ENCODE measurements around the gene ZNF408. TPM values are rescaled to one million over a fixed set of nuclear protein-coding genes. Genes with fewer than 3 reads are reported as not detected.
A peak's percentile ranks its signal among the peaks of the same experiment; 100 is the strongest.

The ZNF408 gene
- total RNA-seq, 1 donor from 2014 or later = 8.2 TPM

GRCh38 chr11:46727952-46728658 is 27.3 kb downstream of the ZNF408 start:
- Histone ChIP-seq H3K27me3 (ENCODE audit: control insufficient read depth, insufficient read depth, low read length) (no peaks in the 10 kb centered on the region), H3K36me3 (ENCODE audit: control insufficient read depth, insufficient read depth, low read length) (no peaks in the 10 kb centered on the region), H3K4me3 (ENCODE audit: low read depth, low read length) (no peak overlapping the region)
- TF ChIP-seq CTCF (IDR thresholded peaks at IDR 0.05; ENCODE audit: insufficient read depth, low read length, severe bottlenecking) = no peak
- FAIRE-seq (no peak), DNase-seq (ENCODE audit: low read depth) (no peak)

- H3K4me3 ChIP-seq (ENCODE audit: low read depth, low read length) = no peak overlapping the region
- no peak for TF ChIP-seq CTCF (IDR thresholded peaks at IDR 0.05; ENCODE audit: insufficient read depth, low read length, severe bottlenecking)
- no peak for DNase-seq (ENCODE audit: low read depth)
- no peak for FAIRE-seq
- no peaks in the 10 kb centered on the region for H3K27me3 ChIP-seq (ENCODE audit: control insufficient read depth, insufficient read depth, low read length)
- no peaks in the 10 kb centered on the region for H3K36me3 ChIP-seq (ENCODE audit: control insufficient read depth, insufficient read depth, low read length)
Observed at GRCh38 chr11:46728659-46729040, 27.8 kb downstream of the ZNF408 start.

- no peak overlapping the region for H3K4me3 ChIP-seq (ENCODE audit: low read depth, low read length)
- FAIRE-seq (no peak), DNase-seq (ENCODE audit: low read depth) (peak; percentile 25)
- H3K36me3 ChIP-seq (ENCODE audit: control insufficient read depth, insufficient read depth, low read length) = no peaks in the 10 kb centered on the region
- H3K27me3 ChIP-seq (ENCODE audit: control insufficient read depth, insufficient read depth, low read length) = no peaks in the 10 kb centered on the region
- no peak for TF ChIP-seq CTCF (IDR thresholded peaks at IDR 0.05; ENCODE audit: insufficient read depth, low read length, severe bottlenecking)
Observed at GRCh38 chr11:46729110-46730027, 28.5 kb downstream of the ZNF408 start.

GRCh38 chr11:46731545-46731944 is 30.7 kb downstream of the ZNF408 start:
- Histone ChIP-seq H3K27me3 (ENCODE audit: control insufficient read depth, insufficient read depth, low read length) (no peaks in the 10 kb centered on the region), H3K4me3 (ENCODE audit: low read depth, low read length) (no peak overlapping the region), H3K36me3 (ENCODE audit: control insufficient read depth, insufficient read depth, low read length) (no peaks in the 10 kb centered on the region)
- FAIRE-seq (no peak), DNase-seq (ENCODE audit: low read depth) (no peak)
- no peak for TF ChIP-seq CTCF (IDR thresholded peaks at IDR 0.05; ENCODE audit: insufficient read depth, low read length, severe bottlenecking)

GRCh38 chr11:46733234-46733633 is 32.4 kb downstream of the ZNF408 start:
- TF ChIP-seq CTCF (IDR thresholded peaks at IDR 0.05; ENCODE audit: insufficient read depth, low read length, severe bottlenecking) = no peak
- FAIRE-seq = no peak
- H3K36me3 ChIP-seq (ENCODE audit: control insufficient read depth, insufficient read depth, low read length) = no peaks in the 10 kb centered on the region
- DNase-seq (ENCODE audit: low read depth) = no peak
- no peaks in the 10 kb centered on the region for H3K27me3 ChIP-seq (ENCODE audit: control insufficient read depth, insufficient read depth, low read length)
- no peak overlapping the region for H3K4me3 ChIP-seq (ENCODE audit: low read depth, low read length)

Measured in bronchial epithelial cell (primary cell).